ENCODE measurements around the gene EMB.
"Not testable (repeated sequence)": the region's sequence is repeated elsewhere in the genome, so short reads cannot be mapped to it uniquely, and the experiment has no call there.

GRCh38 chr5:50489491-50489890 is 48.4 kb upstream of the EMB start:
- TF ChIP-seq CTCF, POLR2A, EP300 (IDR thresholded peaks at IDR 0.05): not testable (repeated sequence)
